Fibroblast of the aortic adventitia (primary cell): ENCODE data around the gene CEP85L. TPM values are rescaled to one million over a fixed set of nuclear protein-coding genes. Genes with fewer than 3 reads are reported as not detected.

Experiments
- DNase-seq: peaks from one replicate; pipeline ENCODE4 v3.0.0-alpha.2; 2010; ENCODE audit warnings: low read depth
- H3K4me3 ChIP-seq: 2 replicates; pipeline ENCODE4 v1.5.1; 2011; ENCODE audit warnings: low read depth, mild to moderate bottlenecking, control low read depth, low read length, moderate library complexity
- total RNA-seq: library from RNA; depleted of rRNA; stranded (reverse); fragments of >200 nt; gene quantifications from 2 replicates; pipeline ENCODE4 v1.2.3, GENCODE V29; 2012; ENCODE audit warnings: low replicate concordance
- TF ChIP-seq, protein P1 (sequence below): IDR thresholded peaks from 2 replicates; pipeline ENCODE4 v1.5.1; 2011; ENCODE audit warnings: mild to moderate bottlenecking, low read length, control low read depth, inconsistent platforms; ENCODE audit not compliant: insufficient read depth

The CEP85L gene
- total RNA-seq, 1 donor, result 17.1 TPM

DNA sequence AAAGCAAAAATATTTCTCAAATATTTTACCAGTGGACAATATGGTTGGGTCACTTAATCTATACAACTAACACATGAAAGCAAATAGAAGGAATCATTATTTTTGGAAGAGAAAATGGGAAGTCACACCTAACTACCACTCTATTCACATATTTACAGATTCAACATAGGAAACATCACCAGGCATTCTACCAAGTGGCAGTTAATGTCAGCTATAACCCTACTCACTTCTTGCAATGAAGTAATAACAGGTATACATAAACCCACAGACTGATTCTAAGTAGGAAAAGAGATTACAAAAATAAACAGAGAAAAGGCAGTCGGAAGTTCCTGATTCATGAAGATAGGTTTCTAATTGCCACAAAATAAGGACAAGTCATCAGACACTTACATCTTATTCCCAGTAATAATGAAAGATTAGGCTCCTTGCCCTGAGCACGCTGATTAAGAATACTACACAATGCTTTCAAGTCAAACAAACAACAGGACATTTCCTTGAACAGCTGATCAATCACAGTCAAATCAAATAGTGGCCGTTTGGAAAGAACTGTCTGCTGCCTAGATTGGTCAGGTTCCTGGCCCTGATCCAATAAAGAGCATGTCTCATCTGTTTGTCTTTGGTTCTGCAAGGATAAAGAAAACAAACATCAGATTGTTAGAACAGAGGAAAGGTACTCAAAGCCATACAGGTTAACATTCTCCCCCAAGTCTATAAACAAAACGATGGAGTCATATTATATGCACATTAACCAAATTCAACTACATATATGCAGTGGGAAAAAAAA lies 182.5 kb downstream of the CEP85L start:
- TF ChIP-seq, protein P1, sequence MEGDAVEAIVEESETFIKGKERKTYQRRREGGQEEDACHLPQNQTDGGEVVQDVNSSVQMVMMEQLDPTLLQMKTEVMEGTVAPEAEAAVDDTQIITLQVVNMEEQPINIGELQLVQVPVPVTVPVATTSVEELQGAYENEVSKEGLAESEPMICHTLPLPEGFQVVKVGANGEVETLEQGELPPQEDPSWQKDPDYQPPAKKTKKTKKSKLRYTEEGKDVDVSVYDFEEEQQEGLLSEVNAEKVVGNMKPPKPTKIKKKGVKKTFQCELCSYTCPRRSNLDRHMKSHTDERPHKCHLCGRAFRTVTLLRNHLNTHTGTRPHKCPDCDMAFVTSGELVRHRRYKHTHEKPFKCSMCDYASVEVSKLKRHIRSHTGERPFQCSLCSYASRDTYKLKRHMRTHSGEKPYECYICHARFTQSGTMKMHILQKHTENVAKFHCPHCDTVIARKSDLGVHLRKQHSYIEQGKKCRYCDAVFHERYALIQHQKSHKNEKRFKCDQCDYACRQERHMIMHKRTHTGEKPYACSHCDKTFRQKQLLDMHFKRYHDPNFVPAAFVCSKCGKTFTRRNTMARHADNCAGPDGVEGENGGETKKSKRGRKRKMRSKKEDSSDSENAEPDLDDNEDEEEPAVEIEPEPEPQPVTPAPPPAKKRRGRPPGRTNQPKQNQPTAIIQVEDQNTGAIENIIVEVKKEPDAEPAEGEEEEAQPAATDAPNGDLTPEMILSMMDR, result no peak
- H3K4me3 ChIP-seq, result no peak overlapping the region
- DNase-seq, result no peak

DNA sequence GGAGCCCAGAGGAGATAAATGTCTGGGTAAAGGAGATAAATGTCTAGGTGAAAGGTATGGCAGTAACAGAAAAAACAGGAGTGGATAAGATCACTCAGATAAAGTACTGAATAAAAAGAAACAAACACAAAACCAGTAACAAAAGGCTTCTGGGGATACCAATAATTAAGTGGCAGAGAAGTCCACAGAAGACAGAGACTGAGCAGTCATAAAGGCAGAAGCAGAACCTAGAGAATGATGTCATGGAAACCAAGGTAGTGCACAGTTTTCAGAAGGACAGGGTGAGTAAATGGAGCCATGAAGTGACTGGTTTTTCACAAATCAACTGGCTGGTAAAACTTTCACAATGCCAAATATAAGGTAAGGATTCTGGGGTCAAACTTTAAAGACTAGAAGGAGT lies 184.2 kb downstream of the CEP85L start:
- TF ChIP-seq, protein P1, result no peak
- no peak overlapping the region for H3K4me3 ChIP-seq
- DNase-seq, result no peak

DNA sequence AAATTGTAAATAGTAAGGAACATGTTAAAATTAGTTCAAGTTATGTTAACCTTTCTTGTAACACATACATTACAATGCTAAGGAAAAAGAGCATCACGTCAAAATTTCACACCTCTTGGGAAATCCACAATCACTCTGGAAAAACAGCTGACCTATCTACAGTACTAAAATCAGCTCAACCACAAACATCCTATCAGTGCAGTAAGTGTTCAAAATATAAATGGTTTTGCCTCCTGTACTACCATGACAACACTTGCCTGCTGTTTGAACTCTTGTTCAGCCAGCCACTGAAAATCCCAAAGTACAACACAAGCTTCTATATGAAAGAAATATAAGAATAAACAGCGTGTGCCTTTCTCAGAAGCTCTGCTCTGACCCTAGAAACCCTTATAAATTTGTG lies 186.8 kb downstream of the CEP85L start:
- no peak for DNase-seq
- TF ChIP-seq, protein P1, result no peak
- no peak overlapping the region for H3K4me3 ChIP-seq

DNA sequence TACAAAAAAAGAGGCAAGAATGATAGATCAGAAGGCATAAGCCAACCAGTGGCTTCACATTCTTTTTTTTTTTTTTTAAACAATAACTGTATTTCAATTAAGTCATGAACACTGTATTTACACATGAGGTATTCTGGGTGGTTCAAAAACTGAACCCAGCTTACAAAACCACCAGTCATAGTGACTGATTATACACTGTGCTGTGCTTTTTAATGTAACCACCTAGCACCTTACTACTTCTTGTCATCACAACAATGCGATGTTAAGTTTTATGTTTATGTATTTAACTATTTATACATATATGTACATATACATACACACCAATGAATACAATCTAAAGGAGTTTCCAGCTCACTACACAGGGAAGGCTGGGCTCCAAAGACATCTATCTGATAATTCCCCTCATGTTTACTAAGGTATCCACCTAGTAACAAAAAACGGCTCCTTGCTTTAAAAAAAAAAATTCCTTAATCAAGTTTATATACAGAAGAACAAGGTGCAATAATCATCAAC lies 190.4 kb downstream of the CEP85L start:
- no peak for DNase-seq
- no peak overlapping the region for H3K4me3 ChIP-seq
- TF ChIP-seq, protein P1, result no peak

DNA sequence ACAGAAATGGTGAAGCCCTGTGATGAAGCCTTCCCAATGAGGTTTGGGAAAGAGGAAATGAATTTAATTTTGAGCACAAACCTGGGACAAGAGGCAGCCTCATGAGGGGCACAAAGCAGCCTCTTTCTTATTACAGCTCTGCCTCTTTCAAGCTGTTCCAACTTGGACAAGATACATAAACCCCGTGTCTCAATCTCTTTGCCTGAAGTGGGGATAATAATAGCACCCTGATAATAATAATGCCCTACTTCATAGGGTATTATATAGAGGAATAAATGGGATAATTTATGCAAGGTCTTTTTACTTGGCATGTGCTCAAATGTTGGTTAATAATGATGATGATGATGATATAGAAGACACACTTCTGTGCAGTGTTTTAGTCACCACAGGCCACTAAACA lies 194.4 kb downstream of the CEP85L start:
- no peak overlapping the region for H3K4me3 ChIP-seq
- TF ChIP-seq, protein P1, result no peak
- no peak for DNase-seq

DNA sequence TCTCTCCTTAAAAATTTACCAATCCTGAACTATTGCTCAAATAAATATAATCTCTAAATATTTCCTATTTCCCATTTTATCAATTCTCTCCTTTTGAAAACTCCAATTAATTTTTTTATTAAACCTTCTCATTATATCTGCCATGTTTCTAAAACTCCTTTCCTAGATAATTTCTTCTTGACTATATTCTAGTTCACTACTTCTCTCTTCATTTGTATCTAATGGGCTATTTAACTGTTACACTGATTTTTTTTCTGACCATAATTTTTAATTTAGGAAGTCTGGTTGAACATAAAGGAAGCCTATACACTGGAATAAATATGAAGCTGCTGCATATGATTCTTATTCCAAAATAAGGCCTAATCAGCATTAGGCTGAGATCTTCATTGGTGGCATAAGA lies 199.6 kb downstream of the CEP85L start:
- TF ChIP-seq, protein P1, result no peak
- H3K4me3 ChIP-seq, result no peak overlapping the region
- DNase-seq, result no peak
